GM12891 (cell line): ENCODE results near the gene MOV10L1.

Experiments
- PAX5 ChIP-seq: IDR thresholded peaks from 2 replicates; pipeline ENCODE4 v1.6.1; 2011; ENCODE audit warnings: low read length, moderate library complexity, mild to moderate bottlenecking; ENCODE audit not compliant: insufficient read depth, severe bottlenecking
- POLR2A ChIP-seq: IDR thresholded peaks from 2 replicates; pipeline ENCODE4 v1.6.1; 2011; ENCODE audit warnings: low read depth, low read length, control low read depth
- POLR2AphosphoS5 ChIP-seq: IDR thresholded peaks from 2 replicates; pipeline ENCODE4 v1.6.1; 2011; ENCODE audit warnings: low read depth, low read length, control low read depth
- POU2F2 ChIP-seq: IDR thresholded peaks from 2 replicates; pipeline ENCODE4 v1.6.1; 2011; ENCODE audit warnings: low read depth, mild to moderate bottlenecking, control low read depth, low read length, moderate library complexity
- SPI1 ChIP-seq: IDR thresholded peaks from 2 replicates; pipeline ENCODE4 v1.6.1; 2011; ENCODE audit warnings: low read depth, low read length, control low read depth
- TAF1 ChIP-seq: IDR thresholded peaks from 2 replicates; pipeline ENCODE4 v1.6.1; 2011; ENCODE audit warnings: low read depth, low read length, control low read depth

- no peak for TF ChIP-seq POLR2A
- no peak for TF ChIP-seq SPI1
- no peak for TF ChIP-seq POLR2AphosphoS5
- TF ChIP-seq POU2F2, result no peak
- no peak for TF ChIP-seq TAF1
- no peak for TF ChIP-seq PAX5
Measured at GRCh38 chr22:50118557-50119168, 28.9 kb downstream of the MOV10L1 start.
